Neural crest cell (in vitro differentiated cells): ENCODE data around the gene TRIM29. TPM values are rescaled to one million over a fixed set of nuclear protein-coding genes. Genes with fewer than 3 reads are reported as not detected.

Source experiments
- DNase-seq: peaks from one replicate; pipeline ENCODE4 v3.0.0; 2021; ENCODE audit warnings: low read depth, mixed read lengths, low spot score
- H3K27ac Mint-ChIP-seq: one replicate; pipeline ENCODE4 v1.8.0; 2021; ENCODE audit warnings: mild to moderate bottlenecking, mixed read lengths; ENCODE audit not compliant: unreplicated experiment
- H3K27me3 Mint-ChIP-seq: 2 replicates; pipeline ENCODE4 v1.8.0; 2021; ENCODE audit warnings: low read depth, mild to moderate bottlenecking, mixed read lengths
- H3K36me3 Mint-ChIP-seq: 2 replicates; pipeline ENCODE4 v1.8.0; 2021; ENCODE audit warnings: low read depth, mild to moderate bottlenecking, mixed read lengths
- H3K4me1 Mint-ChIP-seq: 2 replicates; pipeline ENCODE4 v1.8.0; 2021; ENCODE audit warnings: mixed read lengths
- H3K4me3 Mint-ChIP-seq: one replicate; pipeline ENCODE4 v1.8.0; 2021; ENCODE audit warnings: mild to moderate bottlenecking, mixed read lengths
- H3K9me3 Mint-ChIP-seq: 2 replicates; pipeline ENCODE4 v1.8.0; 2021; ENCODE audit warnings: mixed read lengths
- CTCF ChIP-seq: fragments of 200-600 bp; sonication (generic); conservative IDR thresholded peaks from 2 replicates; pipeline ENCODE4 v1.5.0; 2021; ENCODE audit warnings: antibody characterized with exemption, mild to moderate bottlenecking
- total RNA-seq: library from RNA; stranded (reverse); gene quantifications from 2 replicates; pipeline ENCODE4 v1.2.1, GENCODE V29; 2021

The TRIM29 gene
- total RNA-seq, 1 donor from 2014 or later: not detected

- H3K27ac Mint-ChIP-seq: no peak overlapping the region
- H3K27me3 Mint-ChIP-seq: peaks cover 5% of the 10 kb centered on the region
- H3K4me3 Mint-ChIP-seq: no peak overlapping the region
Measured at GRCh38 chr11:120127236-120127635, 10.7 kb downstream of the TRIM29 start.

GRCh38 chr11:120126620-120127019, 11.3 kb downstream of the TRIM29 start:
- no peak overlapping the region for H3K27ac Mint-ChIP-seq

More at GRCh38 chr11:120127236-120127635, 10.7 kb downstream of the TRIM29 start:
- no peaks in the 10 kb centered on the region for H3K36me3 Mint-ChIP-seq
- H3K4me1 Mint-ChIP-seq: no peaks in the 10 kb centered on the region
- H3K9me3 Mint-ChIP-seq: no peaks in the 10 kb centered on the region
- no peak for TF ChIP-seq CTCF
- DNase-seq: no peak

GRCh38 chr11:120125509-120125908, 12.4 kb downstream of the TRIM29 start:
- Mint-ChIP-seq H3K4me1 (peaks cover 7% of the 10 kb centered on the region), H3K27me3 (peaks cover 5% of the 10 kb centered on the region), H3K9me3 (no peaks in the 10 kb centered on the region), H3K4me3 (no peak overlapping the region), H3K27ac (no peak overlapping the region), H3K36me3 (no peaks in the 10 kb centered on the region)
- no peak for TF ChIP-seq CTCF
- no peak for DNase-seq

More at GRCh38 chr11:120126620-120127019, 11.3 kb downstream of the TRIM29 start:
- TF ChIP-seq CTCF: no peak
- H3K4me3 Mint-ChIP-seq: no peak overlapping the region
- DNase-seq: no peak
- peaks cover 5% of the 10 kb centered on the region for H3K27me3 Mint-ChIP-seq
- no peaks in the 10 kb centered on the region for H3K36me3 Mint-ChIP-seq
- H3K4me1 Mint-ChIP-seq: no peaks in the 10 kb centered on the region
- H3K9me3 Mint-ChIP-seq: no peaks in the 10 kb centered on the region

- Mint-ChIP-seq H3K27me3 (peaks cover 5% of the 10 kb centered on the region), H3K27ac (no peak overlapping the region), H3K4me1 (peaks cover 7% of the 10 kb centered on the region), H3K9me3 (no peaks in the 10 kb centered on the region), H3K4me3 (no peak overlapping the region), H3K36me3 (no peaks in the 10 kb centered on the region)
- no peak for TF ChIP-seq CTCF
- no peak for DNase-seq
Measured at GRCh38 chr11:120125024-120125423, 12.9 kb downstream of the TRIM29 start.

- no peak for DNase-seq
- no peak for TF ChIP-seq CTCF
- Mint-ChIP-seq H3K4me1 (peaks cover 7% of the 10 kb centered on the region), H3K36me3 (no peaks in the 10 kb centered on the region), H3K4me3 (no peak overlapping the region), H3K9me3 (no peaks in the 10 kb centered on the region), H3K27me3 (peaks cover 5% of the 10 kb centered on the region), H3K27ac (no peak overlapping the region)
Measured at GRCh38 chr11:120124355-120124754, 13.6 kb downstream of the TRIM29 start.

GRCh38 chr11:120123946-120124345, 14.0 kb downstream of the TRIM29 start:
- H3K27me3 Mint-ChIP-seq: peaks cover 5% of the 10 kb centered on the region
- H3K4me1 Mint-ChIP-seq: peaks cover 7% of the 10 kb centered on the region
- TF ChIP-seq CTCF: no peak
- H3K9me3 Mint-ChIP-seq: no peaks in the 10 kb centered on the region
- H3K27ac Mint-ChIP-seq: no peak overlapping the region
- no peak overlapping the region for H3K4me3 Mint-ChIP-seq
- no peaks in the 10 kb centered on the region for H3K36me3 Mint-ChIP-seq
- no peak for DNase-seq
